HCT116 (cell line): ENCODE measurements around the gene CST11.
"Not testable (repeated sequence)": the region's sequence is repeated elsewhere in the genome, so short reads cannot be mapped to it uniquely, and the experiment has no call there.

Experiments
- ATF3 ChIP-seq: IDR thresholded peaks from 2 replicates; pipeline ENCODE4 v1.6.1; 2012
- CEBPB ChIP-seq: IDR thresholded peaks from 2 replicates; pipeline ENCODE4 v1.6.1; 2012; ENCODE audit warnings: low read depth
- EZH2 ChIP-seq: fragments of 200-600 bp; sonication (generic); IDR thresholded peaks from 2 replicates; pipeline ENCODE4 v1.6.1; 2017; ENCODE audit warnings: antibody characterized with exemption, mixed run types
- POLR2A ChIP-seq: IDR thresholded peaks from 2 replicates; pipeline ENCODE4 v1.7.0; 2011; ENCODE audit warnings: borderline replicate concordance; ENCODE audit not compliant: insufficient read depth, insufficient read length; ENCODE audit errors: extremely low read depth
- SP1 ChIP-seq: IDR thresholded peaks from 2 replicates; pipeline ENCODE4 v1.6.1; 2012; ENCODE audit warnings: low read depth
- SRF ChIP-seq: IDR thresholded peaks from 2 replicates; pipeline ENCODE4 v1.6.1; 2012; ENCODE audit warnings: low read depth
- YY1 ChIP-seq: IDR thresholded peaks from 2 replicates; pipeline ENCODE4 v1.6.1; 2011; ENCODE audit warnings: low read length, low read depth, moderate library complexity, mild to moderate bottlenecking; ENCODE audit not compliant: insufficient replicate concordance; ENCODE audit errors: extremely low read depth
- TF ChIP-seq, protein P1 (sequence below), 3 experiments: fragments of 200-600 bp in 1 of 3; sonication (generic) in 1 of 3; IDR thresholded peaks in 2 of 3; conservative IDR thresholded peaks in 1 of 3; 2 replicates each; pipeline ENCODE4 v1.5.1; 2012 to 2017; ENCODE audit warnings: low read depth in 2 of 3, low read length in 2 of 3, antibody characterized with exemption in 1 of 3, borderline replicate concordance in 1 of 3, control low read depth in 1 of 3, mild to moderate bottlenecking in 1 of 3, mixed read lengths in 1 of 3, mixed run types in 1 of 3, moderate library complexity in 1 of 3; ENCODE audit not compliant: insufficient read depth in 1 of 3

DNA sequence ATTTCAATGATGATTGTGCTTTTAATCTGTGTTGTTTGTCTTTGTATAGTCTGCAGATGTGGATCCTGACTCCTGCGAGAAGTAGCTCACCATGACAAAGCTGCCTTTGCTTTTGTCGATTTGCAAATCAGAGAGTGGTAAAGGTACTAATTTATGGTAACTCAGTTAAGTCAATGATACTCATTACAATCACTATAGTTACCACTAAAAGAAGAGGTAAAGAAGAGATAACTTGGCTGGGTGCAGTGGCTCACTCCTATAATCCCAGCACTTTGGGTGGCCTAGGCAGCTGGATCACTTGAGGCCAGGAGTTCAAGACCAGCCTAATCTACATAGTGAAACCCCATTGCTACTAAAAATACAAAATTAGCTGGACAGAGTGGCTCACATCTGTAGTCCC is 20.6 kb upstream of the CST11 start:
- TF ChIP-seq, protein P1, sequence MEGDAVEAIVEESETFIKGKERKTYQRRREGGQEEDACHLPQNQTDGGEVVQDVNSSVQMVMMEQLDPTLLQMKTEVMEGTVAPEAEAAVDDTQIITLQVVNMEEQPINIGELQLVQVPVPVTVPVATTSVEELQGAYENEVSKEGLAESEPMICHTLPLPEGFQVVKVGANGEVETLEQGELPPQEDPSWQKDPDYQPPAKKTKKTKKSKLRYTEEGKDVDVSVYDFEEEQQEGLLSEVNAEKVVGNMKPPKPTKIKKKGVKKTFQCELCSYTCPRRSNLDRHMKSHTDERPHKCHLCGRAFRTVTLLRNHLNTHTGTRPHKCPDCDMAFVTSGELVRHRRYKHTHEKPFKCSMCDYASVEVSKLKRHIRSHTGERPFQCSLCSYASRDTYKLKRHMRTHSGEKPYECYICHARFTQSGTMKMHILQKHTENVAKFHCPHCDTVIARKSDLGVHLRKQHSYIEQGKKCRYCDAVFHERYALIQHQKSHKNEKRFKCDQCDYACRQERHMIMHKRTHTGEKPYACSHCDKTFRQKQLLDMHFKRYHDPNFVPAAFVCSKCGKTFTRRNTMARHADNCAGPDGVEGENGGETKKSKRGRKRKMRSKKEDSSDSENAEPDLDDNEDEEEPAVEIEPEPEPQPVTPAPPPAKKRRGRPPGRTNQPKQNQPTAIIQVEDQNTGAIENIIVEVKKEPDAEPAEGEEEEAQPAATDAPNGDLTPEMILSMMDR (IDR thresholded peaks at IDR 0.05 in 2 of 3, conservative IDR thresholded peaks at IDR 0.05 in 1 of 3; ENCODE audit: borderline replicate concordance in 1 of 3, insufficient read depth in 1 of 3, low read depth in 2 of 3, low read length in 2 of 3): not testable (repeated sequence)
- TF ChIP-seq SRF, SP1, POLR2A, YY1, CEBPB, EZH2, ATF3: not testable (repeated sequence)
